AG04450 (cell line): ENCODE measurements around the gene ERCC4. TPM values are rescaled to one million over a fixed set of nuclear protein-coding genes. Genes with fewer than 3 reads are reported as not detected.

ENCODE experiments used
- CTCF ChIA-PET: fragments of 300-600, 350-600 bp; formaldehyde crosslinking; extraction: SDS; loops from one replicate; lab custom pipeline; 2022; ENCODE audit warnings: antibody characterized with exemption, inconsistent platforms; lab: Charles Lee
- POLR2A ChIA-PET: fragments of 350-600 bp; formaldehyde crosslinking; extraction: SDS; loops from one replicate; lab custom pipeline; 2021; ENCODE audit warnings: antibody characterized with exemption, inconsistent platforms; lab: Yijun Ruan, JAX
- DNase-seq: peaks from one replicate; pipeline ENCODE4 v3.0.0-alpha.2; 2011; ENCODE audit warnings: low read depth, low spot score
- H3K27ac ChIP-seq: one replicate; pipeline ENCODE4 v1.5.1; 2012; ENCODE audit warnings: low read depth, low read length, control low read depth
- H3K27me3 ChIP-seq: one replicate; pipeline ENCODE4 v1.6.0; 2012; ENCODE audit warnings: low read length; ENCODE audit not compliant: control insufficient read depth, insufficient read depth
- H3K4me3 ChIP-seq: 2 replicates; pipeline ENCODE4 v1.5.1; 2011; ENCODE audit warnings: mild to moderate bottlenecking, low read depth, low read length, control low read depth
- H3K9me3 ChIP-seq: 2 replicates; pipeline ENCODE4 v1.5.1; 2012; ENCODE audit warnings: low read length; ENCODE audit not compliant: control insufficient read depth, insufficient read depth
- polyA plus RNA-seq: library from polyadenylated mRNA; depleted of rRNA; stranded (reverse); fragments of >200 nt; gene quantifications from 2 replicates; pipeline ENCODE4 v1.2.3, GENCODE V29; 2011
- TF ChIP-seq, protein P1 (sequence below): IDR thresholded peaks from 2 replicates; pipeline ENCODE4 v1.5.1; 2011; ENCODE audit warnings: low read depth, low read length, control low read depth, inconsistent platforms

The ERCC4 gene
- polyA plus RNA-seq, 1 experiment, result 9.8 TPM

DNA sequence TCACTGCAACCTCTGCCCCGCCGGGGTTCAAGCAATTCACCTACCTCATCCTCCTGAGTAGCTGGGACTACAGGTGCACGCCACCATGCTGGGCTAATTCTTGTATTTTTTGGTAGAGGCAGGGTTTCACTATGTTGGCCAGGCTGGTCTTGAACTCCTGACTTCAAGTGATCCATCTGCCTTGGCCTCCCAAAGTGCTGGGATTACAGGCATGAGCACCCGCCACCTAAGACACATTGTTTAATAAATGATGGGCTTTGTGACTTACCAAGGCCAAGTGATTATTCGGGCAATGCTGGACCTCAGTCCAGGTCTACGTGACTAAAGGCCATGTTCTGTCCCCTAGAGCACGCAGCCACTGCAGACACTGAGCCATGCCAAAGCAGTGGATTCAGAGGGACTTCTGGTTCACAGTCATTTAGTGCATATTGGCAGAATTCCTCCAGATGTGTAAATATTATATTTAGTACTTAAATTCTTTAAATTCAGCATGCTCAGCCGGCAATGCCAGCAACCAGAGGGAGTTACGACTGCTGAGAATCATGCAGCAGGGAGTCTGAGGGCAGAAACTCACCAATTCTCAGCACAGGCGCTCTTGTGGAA is 4.8 kb upstream of the ERCC4 start:
- POLR2A ChIA-PET, result no interaction called here
- TF ChIP-seq, protein P1, sequence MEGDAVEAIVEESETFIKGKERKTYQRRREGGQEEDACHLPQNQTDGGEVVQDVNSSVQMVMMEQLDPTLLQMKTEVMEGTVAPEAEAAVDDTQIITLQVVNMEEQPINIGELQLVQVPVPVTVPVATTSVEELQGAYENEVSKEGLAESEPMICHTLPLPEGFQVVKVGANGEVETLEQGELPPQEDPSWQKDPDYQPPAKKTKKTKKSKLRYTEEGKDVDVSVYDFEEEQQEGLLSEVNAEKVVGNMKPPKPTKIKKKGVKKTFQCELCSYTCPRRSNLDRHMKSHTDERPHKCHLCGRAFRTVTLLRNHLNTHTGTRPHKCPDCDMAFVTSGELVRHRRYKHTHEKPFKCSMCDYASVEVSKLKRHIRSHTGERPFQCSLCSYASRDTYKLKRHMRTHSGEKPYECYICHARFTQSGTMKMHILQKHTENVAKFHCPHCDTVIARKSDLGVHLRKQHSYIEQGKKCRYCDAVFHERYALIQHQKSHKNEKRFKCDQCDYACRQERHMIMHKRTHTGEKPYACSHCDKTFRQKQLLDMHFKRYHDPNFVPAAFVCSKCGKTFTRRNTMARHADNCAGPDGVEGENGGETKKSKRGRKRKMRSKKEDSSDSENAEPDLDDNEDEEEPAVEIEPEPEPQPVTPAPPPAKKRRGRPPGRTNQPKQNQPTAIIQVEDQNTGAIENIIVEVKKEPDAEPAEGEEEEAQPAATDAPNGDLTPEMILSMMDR, result no peak
- no peak for DNase-seq
- Histone ChIP-seq H3K27me3 (peaks cover 8% of the 10 kb centered on the region), H3K4me3 (no peak overlapping the region), H3K9me3 (no peaks in the 10 kb centered on the region; the same call in 1 of the 2 replicates), H3K27ac (no peak overlapping the region)
- CTCF ChIA-PET, result interaction anchor here (0.7 to 3.4 kb wide), 2 partner anchors 50 to 334 kb away, joined by 3 to 18 read pairs; no protein-coding TSS in a partner anchor

DNA sequence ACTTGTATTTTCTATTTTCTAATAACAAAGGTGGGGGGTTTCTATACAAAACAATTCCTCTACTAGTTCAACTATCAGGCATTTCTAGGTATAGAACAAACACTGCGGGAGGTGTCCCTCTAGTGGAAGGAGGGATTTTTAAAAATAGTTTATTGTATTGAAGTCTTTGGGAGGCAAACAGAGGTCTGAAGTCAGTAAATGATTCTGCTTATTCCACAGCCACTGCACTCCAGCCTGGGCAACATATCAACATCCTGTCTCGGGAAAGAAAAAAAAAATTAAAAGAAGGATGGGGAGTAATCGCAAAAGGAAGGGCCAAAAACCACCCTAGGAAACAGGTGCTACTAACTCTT is 648 bp upstream of the ERCC4 start:
- POLR2A ChIA-PET, result interaction anchor here (0.7 to 1.0 kb wide), 4 partner anchors 339 to 722 kb away, joined by 3 to 6 read pairs (median 3); no protein-coding TSS in a partner anchor
- CTCF ChIA-PET, result interaction anchor here (0.5 to 2.5 kb wide), 89 partner anchors 9 to 689 kb away, joined by 3 to 66 read pairs (median 5); no protein-coding TSS in a partner anchor
- DNase-seq, result no peak
- H3K27me3 ChIP-seq, result peaks cover 4% of the 10 kb centered on the region
- peak overlapping the region; percentile 36 for H3K4me3 ChIP-seq
- no peak overlapping the region for H3K27ac ChIP-seq
- H3K9me3 ChIP-seq, result no peaks in the 10 kb centered on the region; the same call in 1 of the 2 replicates
- TF ChIP-seq, protein P1, result peak; percentile 49; the same call in 1 of the 2 replicates

DNA sequence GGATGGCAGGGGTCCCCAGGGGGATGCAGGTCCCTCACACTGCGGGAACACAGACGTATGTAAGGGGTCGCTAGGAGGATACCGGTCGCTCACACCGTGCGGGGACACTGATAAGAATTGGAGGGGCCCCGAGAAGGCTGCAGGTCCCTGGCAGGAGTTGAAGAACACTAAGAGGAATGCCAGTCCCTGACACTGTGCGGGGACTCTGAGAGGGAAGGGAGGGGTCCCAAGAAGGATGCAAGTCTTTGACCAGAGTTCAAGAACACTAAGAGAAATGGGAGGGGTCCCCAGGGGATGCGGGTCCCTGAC is 510 bp downstream of the ERCC4 start:
- CTCF ChIA-PET, result interaction anchor here (0.6 to 2.5 kb wide), 87 partner anchors 8 to 686 kb away, joined by 3 to 66 read pairs (median 5); no protein-coding TSS in a partner anchor

DNA sequence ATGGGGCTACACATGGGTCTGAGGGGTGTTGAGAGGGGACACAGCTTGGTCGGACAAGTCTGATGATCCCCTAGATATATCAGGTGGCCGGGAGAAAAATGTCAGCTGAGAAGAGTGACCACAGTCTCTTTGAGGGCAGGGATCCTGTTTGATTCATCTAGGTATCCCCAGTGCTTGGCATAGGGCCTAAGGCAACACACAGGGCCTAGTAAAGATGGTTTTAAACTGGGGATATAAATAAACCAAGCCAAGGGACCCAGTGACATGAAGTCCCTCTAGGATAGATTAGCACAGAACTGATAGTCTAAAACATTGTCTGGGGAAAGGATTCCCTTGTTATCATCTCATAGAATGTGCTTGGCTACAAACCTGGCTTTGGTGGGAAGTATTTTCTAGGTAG is 1.4 kb downstream of the ERCC4 start:
- H3K27ac ChIP-seq, result no peak overlapping the region

More for the DNA sequence above, 510 bp downstream of the ERCC4 start:
- Histone ChIP-seq H3K27me3 (no peaks in the 10 kb centered on the region), H3K27ac (no peak overlapping the region), H3K9me3 (no peaks in the 10 kb centered on the region; the same call in 1 of the 2 replicates), H3K4me3 (peak overlapping the region; percentile 98)
- DNase-seq, result no peak
- POLR2A ChIA-PET, result interaction anchor here (0.9 to 1.0 kb wide), 2 partner anchors 714 to 721 kb away, joined by 3 to 6 read pairs; no protein-coding TSS in a partner anchor
- TF ChIP-seq, protein P1, result no peak

More for the DNA sequence above, 1.4 kb downstream of the ERCC4 start:
- peak overlapping the region; percentile 98 for H3K4me3 ChIP-seq
- H3K27me3 ChIP-seq, result no peaks in the 10 kb centered on the region
- no peaks in the 10 kb centered on the region; the same call in 1 of the 2 replicates for H3K9me3 ChIP-seq
- DNase-seq, result no peak
- POLR2A ChIA-PET, result no interaction called here
- TF ChIP-seq, protein P1, result no peak
- CTCF ChIA-PET, result interaction anchor here (1.0 to 6.2 kb wide), 3 partner anchors 265 to 329 kb away, joined by 5 to 61 read pairs (median 30); no protein-coding TSS in a partner anchor
